ENCODE data around the gene LRFN2.

DNA sequence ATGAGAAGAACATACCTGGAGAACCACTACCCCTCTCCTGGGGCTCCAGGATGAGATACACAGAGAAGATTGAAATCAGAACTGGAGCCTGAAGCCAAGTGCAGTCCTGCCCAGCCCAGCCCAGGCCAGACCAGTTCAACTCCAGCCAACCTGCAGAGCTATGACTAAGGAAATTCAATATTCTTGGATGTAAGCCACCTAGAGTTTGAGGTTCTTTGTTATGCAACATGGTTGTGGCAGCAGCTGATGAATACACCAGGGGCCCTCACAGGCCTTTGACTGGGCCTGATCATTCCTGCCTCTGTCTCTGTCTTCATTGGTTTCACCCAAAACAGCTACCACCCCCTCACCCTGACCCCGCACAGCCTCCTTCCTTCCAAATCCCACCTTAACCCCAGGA is 167.8 kb downstream of the LRFN2 start:
- TF ChIP-seq, protein P1, sequence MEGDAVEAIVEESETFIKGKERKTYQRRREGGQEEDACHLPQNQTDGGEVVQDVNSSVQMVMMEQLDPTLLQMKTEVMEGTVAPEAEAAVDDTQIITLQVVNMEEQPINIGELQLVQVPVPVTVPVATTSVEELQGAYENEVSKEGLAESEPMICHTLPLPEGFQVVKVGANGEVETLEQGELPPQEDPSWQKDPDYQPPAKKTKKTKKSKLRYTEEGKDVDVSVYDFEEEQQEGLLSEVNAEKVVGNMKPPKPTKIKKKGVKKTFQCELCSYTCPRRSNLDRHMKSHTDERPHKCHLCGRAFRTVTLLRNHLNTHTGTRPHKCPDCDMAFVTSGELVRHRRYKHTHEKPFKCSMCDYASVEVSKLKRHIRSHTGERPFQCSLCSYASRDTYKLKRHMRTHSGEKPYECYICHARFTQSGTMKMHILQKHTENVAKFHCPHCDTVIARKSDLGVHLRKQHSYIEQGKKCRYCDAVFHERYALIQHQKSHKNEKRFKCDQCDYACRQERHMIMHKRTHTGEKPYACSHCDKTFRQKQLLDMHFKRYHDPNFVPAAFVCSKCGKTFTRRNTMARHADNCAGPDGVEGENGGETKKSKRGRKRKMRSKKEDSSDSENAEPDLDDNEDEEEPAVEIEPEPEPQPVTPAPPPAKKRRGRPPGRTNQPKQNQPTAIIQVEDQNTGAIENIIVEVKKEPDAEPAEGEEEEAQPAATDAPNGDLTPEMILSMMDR (IDR thresholded peaks at IDR 0.05; ENCODE audit: poor library complexity) = no peak
- TF ChIP-seq EZH2 (IDR thresholded peaks at IDR 0.05; ENCODE audit: borderline replicate concordance) (no peak), EZH2phosphoT487 (IDR thresholded peaks at IDR 0.05; ENCODE audit: low read depth, severe bottlenecking, unreplicated experiment) (no peak)

All from hepatocyte (in vitro differentiated cells).